Measurements from ENCODE around the gene CHRM5. TPM values are rescaled to one million over a fixed set of nuclear protein-coding genes. Genes with fewer than 3 reads are reported as not detected.

The CHRM5 gene
- total RNA-seq, 1 experiment from 2014 or later, result not detected

GRCh38 chr15:34114215-34114614 lies 145.9 kb downstream of the CHRM5 start:
- H3K27me3 ChIP-seq (ENCODE audit: control insufficient read depth, insufficient read depth, low read length), result no peaks in the 10 kb centered on the region
- ATAC-seq, result no peak
- in situ Hi-C loops (cut with HindIII; ENCODE audit: low pct_unique_long_range_greater_than_20kb, low sequenced_read_pairs), result no loop called here
- no peaks in the 10 kb centered on the region; the same call in 1 of the 2 replicates for H3K4me1 ChIP-seq (ENCODE audit: control insufficient read depth, insufficient read depth, low read length)
- ChIA-PET CTCF (no interaction called here), POLR2A (no interaction called here)
- H3K27ac ChIP-seq (ENCODE audit: low read length), result no peak overlapping the region
- intact Hi-C loops (cut with micrococcal nuclease; ENCODE audit: unreplicated experiment), result no loop called here
- no peaks in the 10 kb centered on the region for H3K36me3 ChIP-seq (ENCODE audit: control insufficient read depth, insufficient read depth, low read length)
- H3K4me3 ChIP-seq (ENCODE audit: low read depth in 2 of 2, low read length in 2 of 2), result no peak overlapping the region
- DNase-seq (ENCODE audit: low read depth, low spot score), result no peak
- H3K9me3 ChIP-seq (ENCODE audit: control insufficient read depth, insufficient read depth, low read depth, low read length), result no peaks in the 10 kb centered on the region
- BruUV-seq (replicated peaks), result no TSS peak
- TF ChIP-seq SIN3A (IDR thresholded peaks at IDR 0.05; ENCODE audit: borderline replicate concordance, insufficient read depth, low read depth, low read length) (no peak), POLR2AphosphoS5 (IDR thresholded peaks at IDR 0.05; ENCODE audit: low read depth, low read length) (no peak), CTCF (IDR thresholded peaks at IDR 0.05) (no peak), TCF7L2 (IDR thresholded peaks at IDR 0.05; ENCODE audit: low read depth, low read length) (no peak), REST (IDR thresholded peaks at IDR 0.05; ENCODE audit: insufficient read depth in 1 of 2, low read depth in 2 of 2, low read length in 1 of 2) (no peak)

GRCh38 chr15:34114739-34115138 lies 146.4 kb downstream of the CHRM5 start:
- TF ChIP-seq TCF7L2 (IDR thresholded peaks at IDR 0.05; ENCODE audit: low read depth, low read length), result no peak
- TF ChIP-seq POLR2AphosphoS5 (IDR thresholded peaks at IDR 0.05; ENCODE audit: low read depth, low read length), result no peak
- TF ChIP-seq REST (IDR thresholded peaks at IDR 0.05; ENCODE audit: insufficient read depth in 1 of 2, low read depth in 2 of 2, low read length in 1 of 2), result no peak
- no peak for TF ChIP-seq CTCF (IDR thresholded peaks at IDR 0.05)
- no peak for TF ChIP-seq SIN3A (IDR thresholded peaks at IDR 0.05; ENCODE audit: borderline replicate concordance, insufficient read depth, low read depth, low read length)
- Histone ChIP-seq H3K9me3 (ENCODE audit: control insufficient read depth, insufficient read depth, low read depth, low read length) (no peaks in the 10 kb centered on the region), H3K27ac (ENCODE audit: low read length) (no peak overlapping the region), H3K27me3 (ENCODE audit: control insufficient read depth, insufficient read depth, low read length) (no peaks in the 10 kb centered on the region), H3K4me1 (ENCODE audit: control insufficient read depth, insufficient read depth, low read length) (no peaks in the 10 kb centered on the region; the same call in 1 of the 2 replicates), H3K36me3 (ENCODE audit: control insufficient read depth, insufficient read depth, low read length) (no peaks in the 10 kb centered on the region), H3K4me3 (ENCODE audit: low read depth in 2 of 2, low read length in 2 of 2) (no peak overlapping the region)
- CTCF ChIA-PET, result no interaction called here
- POLR2A ChIA-PET, result no interaction called here
- no TSS peak for BruUV-seq (replicated peaks)
- no peak for DNase-seq (ENCODE audit: low read depth, low spot score)
- intact Hi-C loops (cut with micrococcal nuclease; ENCODE audit: unreplicated experiment), result no loop called here
- in situ Hi-C loops (cut with HindIII; ENCODE audit: low pct_unique_long_range_greater_than_20kb, low sequenced_read_pairs), result no loop called here
- no peak for ATAC-seq
